HEK293T (cell line): ENCODE data around the gene GUCA2B.

ENCODE experiments used
- CTCF ChIA-PET: fragments of 350-600 bp; formaldehyde crosslinking; extraction: SDS; loops from one replicate; lab custom pipeline; 2021; ENCODE audit warnings: antibody characterized with exemption, inconsistent platforms; lab: Yijun Ruan, JAX
- POLR2A ChIA-PET: fragments of 350-600 bp; formaldehyde crosslinking; extraction: SDS; loops from one replicate; lab custom pipeline; 2020; ENCODE audit warnings: antibody characterized with exemption, inconsistent platforms; lab: Yijun Ruan, JAX
- DNase-seq: peaks from one replicate; pipeline ENCODE4 v3.0.0; 2012; ENCODE audit warnings: mixed read lengths; ENCODE audit errors: extremely low spot score
- ARNT ChIP-seq: fragments of 450-650 bp; IDR thresholded peaks from 2 replicates; pipeline ENCODE4 v1.6.1; 2017; ENCODE audit warnings: mild to moderate bottlenecking
- BHLHE40 ChIP-seq: fragments of 450-650 bp; IDR thresholded peaks from 2 replicates; pipeline ENCODE4 v1.6.1; 2016; ENCODE audit warnings: mild to moderate bottlenecking, moderate library complexity, borderline replicate concordance
- CTBP1 ChIP-seq: fragments of 450-650 bp; IDR thresholded peaks from 2 replicates; pipeline ENCODE4 v1.6.1; 2016; ENCODE audit warnings: borderline replicate concordance
- ELF4 ChIP-seq: fragments of 450-650 bp; IDR thresholded peaks from 2 replicates; pipeline ENCODE4 v1.6.1; 2017; ENCODE audit warnings: antibody characterized with exemption
- FOXA1 ChIP-seq: fragments of 450-650 bp; IDR thresholded peaks from 2 replicates; pipeline ENCODE4 v1.6.1; 2016; ENCODE audit warnings: mild to moderate bottlenecking
- FOXK2 ChIP-seq: fragments of 450-650 bp; IDR thresholded peaks from 2 replicates; pipeline ENCODE4 v1.6.1; 2016; ENCODE audit warnings: mild to moderate bottlenecking
- FOXM1 ChIP-seq: fragments of 450-650 bp; IDR thresholded peaks from 2 replicates; pipeline ENCODE4 v1.6.1; 2017; ENCODE audit warnings: mild to moderate bottlenecking, borderline replicate concordance
- HDGF ChIP-seq: fragments of 450-650 bp; IDR thresholded peaks from 2 replicates; pipeline ENCODE4 v1.6.1; 2017; ENCODE audit warnings: antibody characterized with exemption, borderline replicate concordance
- L3MBTL2 ChIP-seq: fragments of 450-650 bp; conservative IDR thresholded peaks from 2 replicates; pipeline ENCODE4 v1.6.1; 2016; ENCODE audit warnings: mild to moderate bottlenecking
- LEF1 ChIP-seq: fragments of 450-650 bp; IDR thresholded peaks from 2 replicates; pipeline ENCODE4 v1.6.1; 2017; ENCODE audit warnings: mild to moderate bottlenecking, borderline replicate concordance
- NFRKB ChIP-seq: fragments of 450-650 bp; IDR thresholded peaks from 2 replicates; pipeline ENCODE4 v1.6.1; 2016; ENCODE audit warnings: mild to moderate bottlenecking, moderate library complexity
- SP1 ChIP-seq: fragments of 450-650 bp; IDR thresholded peaks from 2 replicates; pipeline ENCODE4 v1.6.1; 2017
- SUZ12 ChIP-seq: fragments of 450-650 bp; IDR thresholded peaks from 2 replicates; pipeline ENCODE4 v1.6.1; 2016; ENCODE audit warnings: mild to moderate bottlenecking
- TARDBP ChIP-seq: fragments of 450-650 bp; IDR thresholded peaks from 2 replicates; pipeline ENCODE4 v1.6.1; 2016
- ZNF384 ChIP-seq: fragments of 450-650 bp; IDR thresholded peaks from 2 replicates; pipeline ENCODE4 v1.6.1; 2016
- TF ChIP-seq, protein P1 (sequence below): fragments of 450-650 bp; IDR thresholded peaks from 2 replicates; pipeline ENCODE4 v1.6.1; 2016

Gene GUCA2B

GRCh38 chr1:42143896-42144710 is 9.1 kb upstream of the GUCA2B start:
- ChIA-PET POLR2A (no interaction called here), CTCF (no interaction called here)
- DNase-seq: no peak
- TF ChIP-seq, protein P1, sequence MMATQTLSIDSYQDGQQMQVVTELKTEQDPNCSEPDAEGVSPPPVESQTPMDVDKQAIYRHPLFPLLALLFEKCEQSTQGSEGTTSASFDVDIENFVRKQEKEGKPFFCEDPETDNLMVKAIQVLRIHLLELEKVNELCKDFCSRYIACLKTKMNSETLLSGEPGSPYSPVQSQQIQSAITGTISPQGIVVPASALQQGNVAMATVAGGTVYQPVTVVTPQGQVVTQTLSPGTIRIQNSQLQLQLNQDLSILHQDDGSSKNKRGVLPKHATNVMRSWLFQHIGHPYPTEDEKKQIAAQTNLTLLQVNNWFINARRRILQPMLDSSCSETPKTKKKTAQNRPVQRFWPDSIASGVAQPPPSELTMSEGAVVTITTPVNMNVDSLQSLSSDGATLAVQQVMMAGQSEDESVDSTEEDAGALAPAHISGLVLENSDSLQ: no peak
- TF ChIP-seq FOXA1 (no peak), FOXM1 (no peak), HDGF (no peak), ARNT (no peak), BHLHE40 (no peak), L3MBTL2 (no peak), TARDBP (no peak), LEF1 (no peak), SP1 (no peak), ELF4 (no peak), SUZ12 (no peak)

GRCh38 chr1:42144711-42145388 is 8.4 kb upstream of the GUCA2B start:
- TF ChIP-seq LEF1 (no peak), ZNF384 (no peak)
- ChIA-PET CTCF (no interaction called here), POLR2A (no interaction called here)
- no peak for DNase-seq

DNA sequence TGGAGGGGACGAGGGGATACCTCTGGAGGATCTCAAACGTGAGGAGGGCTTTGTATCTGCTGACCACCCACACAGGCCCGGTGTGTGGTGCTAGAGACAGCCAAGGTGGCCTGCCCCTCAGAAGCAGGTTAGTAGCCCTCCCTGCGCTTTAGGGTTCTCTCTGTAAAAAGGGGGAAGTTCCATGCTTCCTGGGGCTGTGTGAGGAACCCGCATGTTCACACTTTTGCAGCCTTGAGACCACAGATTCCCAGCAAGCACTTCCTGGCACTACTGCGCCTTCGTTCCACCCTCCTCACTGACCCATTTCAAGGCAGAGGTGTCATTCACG is 7.9 kb upstream of the GUCA2B start:
- ChIA-PET POLR2A (no interaction called here), CTCF (no interaction called here)
- DNase-seq: no peak
- TF ChIP-seq BHLHE40 (no peak), SUZ12 (no peak)

GRCh38 chr1:42145764-42146625 is 7.2 kb upstream of the GUCA2B start:
- no peak for DNase-seq
- ChIA-PET POLR2A (no interaction called here), CTCF (interaction anchor here (2.0 kb wide), 1 partner anchor 27 kb away, joined by 10 read pairs; no protein-coding TSS in a partner anchor)
- TF ChIP-seq TARDBP: no peak
- no peak for TF ChIP-seq FOXK2
- no peak for TF ChIP-seq ARNT
- no peak for TF ChIP-seq LEF1
- no peak for TF ChIP-seq NFRKB
- TF ChIP-seq ZNF384: no peak

DNA sequence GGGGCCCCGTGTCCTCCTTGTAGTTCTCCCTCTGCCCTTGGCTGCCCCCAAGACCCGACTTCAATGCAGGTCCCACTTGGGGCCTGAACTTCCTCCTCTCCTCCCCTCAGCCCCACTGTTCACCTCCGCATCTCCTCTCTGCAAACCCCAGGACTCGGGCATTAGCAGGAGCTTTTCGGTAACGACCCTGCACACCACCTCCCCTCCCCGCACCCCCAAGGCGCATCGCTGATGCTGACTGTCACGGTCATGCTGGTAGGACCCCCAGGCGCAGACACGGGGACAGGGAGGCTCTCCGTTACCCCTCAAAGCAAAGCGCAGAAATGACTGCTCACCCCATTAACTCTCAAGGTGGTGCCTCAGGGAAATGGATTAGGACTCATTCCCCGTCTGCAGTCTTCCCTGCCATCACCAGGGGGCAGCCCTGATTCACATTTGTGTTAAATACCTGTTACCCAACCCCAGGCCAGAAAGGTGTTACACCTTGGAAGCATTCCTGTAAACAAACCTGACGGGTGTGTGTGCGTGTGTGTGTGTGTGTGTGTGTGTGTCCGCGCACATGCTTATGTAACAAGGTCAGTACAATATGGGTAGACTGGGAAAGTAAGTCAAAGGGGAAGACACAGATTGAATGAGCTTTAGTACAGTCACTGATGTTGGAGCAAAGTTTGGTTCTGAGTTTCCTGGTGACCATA is 6.4 kb upstream of the GUCA2B start:
- ChIA-PET CTCF (interaction anchor here (0.6 to 2.0 kb wide), 9 partner anchors 9 to 620 kb away, joined by 3 to 10 read pairs (median 3); partner anchors contain the start of gene P3H1), POLR2A (no interaction called here)
- peak; percentile 74 for DNase-seq
- no peak for TF ChIP-seq CTBP1
- no peak for TF ChIP-seq ARNT
- TF ChIP-seq BHLHE40: no peak
- TF ChIP-seq HDGF: no peak
- no peak for TF ChIP-seq SUZ12
- TF ChIP-seq FOXK2: no peak
- no peak for TF ChIP-seq NFRKB
- TF ChIP-seq, protein P1: no peak
- no peak for TF ChIP-seq L3MBTL2
- TF ChIP-seq TARDBP: no peak
- TF ChIP-seq LEF1: no peak
- no peak for TF ChIP-seq SP1
- no peak for TF ChIP-seq FOXM1
- no peak for TF ChIP-seq ELF4
- TF ChIP-seq ZNF384: no peak
- TF ChIP-seq FOXA1: no peak

GRCh38 chr1:42148166-42148565 is 5.0 kb upstream of the GUCA2B start:
- no peak for DNase-seq
- POLR2A ChIA-PET: no interaction called here
- TF ChIP-seq LEF1 (no peak), ELF4 (no peak), SUZ12 (no peak), ARNT (no peak), TARDBP (no peak), FOXM1 (no peak), SP1 (no peak), FOXK2 (no peak), L3MBTL2 (no peak), FOXA1 (no peak), NFRKB (no peak), CTBP1 (no peak), ZNF384 (no peak), HDGF (no peak), BHLHE40 (no peak)
- TF ChIP-seq, protein P1: no peak
- CTCF ChIA-PET: interaction anchor here (1.4 to 2.0 kb wide), 2 partner anchors 25 to 618 kb away, joined by 3 to 10 read pairs; partner anchors contain the start of gene P3H1
